Activated CD8-positive, alpha-beta T cell treated with anti-CD3 and anti-CD28 coated beads for 36 hours (primary cell): ENCODE results near the gene MRM2. TPM values are rescaled to one million over a fixed set of nuclear protein-coding genes. Genes with fewer than 3 reads are reported as not detected.

Experiments used
- ATAC-seq: fragments of 200-7000 bp; cut with Tn5 transposase; one replicate; pipeline ENCODE4 v1.10.0; 2021; ENCODE audit warnings: mild to moderate bottlenecking, moderate library complexity
- CTCF ChIA-PET: fragments of 350-600 bp; sonication (Branson Sonifier 250); formaldehyde crosslinking; loops from one replicate; lab custom pipeline; 2021; ENCODE audit warnings: antibody characterized with exemption; lab: Charles Lee
- POLR2A ChIA-PET: fragments of 350-600 bp; sonication (Branson Sonifier 250); formaldehyde crosslinking; loops from one replicate; lab custom pipeline; 2021; ENCODE audit warnings: antibody characterized with exemption; lab: Charles Lee
- DNase-seq: peaks from one replicate; pipeline ENCODE4 v3.0.0-alpha.2; 2020
- H3K27ac Mint-ChIP-seq: one replicate; pipeline ENCODE4 v1.8.0; 2021; ENCODE audit warnings: mild to moderate bottlenecking, mixed read lengths
- H3K27me3 Mint-ChIP-seq: one replicate; pipeline ENCODE4 v1.8.0; 2021; ENCODE audit warnings: mixed read lengths
- H3K36me3 Mint-ChIP-seq: one replicate; pipeline ENCODE4 v1.8.0; 2021; ENCODE audit warnings: low read depth, mixed read lengths
- H3K4me1 Mint-ChIP-seq: one replicate; pipeline ENCODE4 v1.8.0; 2021; ENCODE audit warnings: low read depth, mixed read lengths
- H3K4me3 Mint-ChIP-seq: one replicate; pipeline ENCODE4 v1.8.0; 2021; ENCODE audit warnings: mild to moderate bottlenecking, moderate library complexity, mixed read lengths
- H3K9me3 Mint-ChIP-seq: one replicate; pipeline ENCODE4 v1.8.0; 2021; ENCODE audit warnings: mixed read lengths
- intact Hi-C: fragments of 100-400 bp; cut with micrococcal nuclease; formaldehyde crosslinking; loops from one replicate; pipeline ENCODE4 v1.10.0; 2022
- total RNA-seq, 2 experiments: library from RNA; stranded (reverse); gene quantifications; one replicate each; pipeline ENCODE4 v1.2.3, GENCODE V29; 2021
- TF ChIP-seq, protein P1 (sequence below): fragments of 200-600 bp; IDR thresholded peaks from one replicate; pipeline ENCODE4 v1.8.0; 2022; ENCODE audit warnings: antibody characterized with exemption, mild to moderate bottlenecking

The MRM2 gene
- total RNA-seq, 2 experiments from 2014 or later = 30.3 to 31.9 TPM

DNA sequence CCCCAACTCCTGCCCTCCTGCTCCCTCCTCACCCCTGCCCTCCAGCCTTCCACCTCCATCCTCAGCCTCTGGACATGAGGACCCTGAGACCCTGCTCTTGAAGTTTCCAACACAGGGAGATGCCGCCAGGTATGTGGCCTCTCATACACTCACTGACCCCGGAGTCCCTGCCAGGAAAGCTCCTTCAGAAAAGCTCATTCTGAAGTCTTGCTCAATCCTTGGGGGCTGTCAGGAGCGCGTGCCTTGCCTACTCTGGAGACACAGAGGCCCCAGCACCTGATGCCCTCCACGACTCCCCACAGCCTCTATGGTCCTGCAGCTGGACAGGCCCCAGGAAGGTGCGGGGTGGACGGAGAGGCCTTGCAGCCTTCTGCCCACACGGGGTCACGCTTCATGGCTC is 11.0 kb upstream of the MRM2 start:
- ChIA-PET POLR2A (interaction anchor here (1.8 kb wide), 1 partner anchor 8 kb away, joined by 4 read pairs; no protein-coding TSS in a partner anchor), CTCF (no interaction called here)
- intact Hi-C loops = no loop called here
- TF ChIP-seq, protein P1, sequence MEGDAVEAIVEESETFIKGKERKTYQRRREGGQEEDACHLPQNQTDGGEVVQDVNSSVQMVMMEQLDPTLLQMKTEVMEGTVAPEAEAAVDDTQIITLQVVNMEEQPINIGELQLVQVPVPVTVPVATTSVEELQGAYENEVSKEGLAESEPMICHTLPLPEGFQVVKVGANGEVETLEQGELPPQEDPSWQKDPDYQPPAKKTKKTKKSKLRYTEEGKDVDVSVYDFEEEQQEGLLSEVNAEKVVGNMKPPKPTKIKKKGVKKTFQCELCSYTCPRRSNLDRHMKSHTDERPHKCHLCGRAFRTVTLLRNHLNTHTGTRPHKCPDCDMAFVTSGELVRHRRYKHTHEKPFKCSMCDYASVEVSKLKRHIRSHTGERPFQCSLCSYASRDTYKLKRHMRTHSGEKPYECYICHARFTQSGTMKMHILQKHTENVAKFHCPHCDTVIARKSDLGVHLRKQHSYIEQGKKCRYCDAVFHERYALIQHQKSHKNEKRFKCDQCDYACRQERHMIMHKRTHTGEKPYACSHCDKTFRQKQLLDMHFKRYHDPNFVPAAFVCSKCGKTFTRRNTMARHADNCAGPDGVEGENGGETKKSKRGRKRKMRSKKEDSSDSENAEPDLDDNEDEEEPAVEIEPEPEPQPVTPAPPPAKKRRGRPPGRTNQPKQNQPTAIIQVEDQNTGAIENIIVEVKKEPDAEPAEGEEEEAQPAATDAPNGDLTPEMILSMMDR = no peak
- Mint-ChIP-seq H3K4me1 (peaks cover 25% of the 10 kb centered on the region), H3K4me3 (no peak overlapping the region), H3K36me3 (peaks cover 16% of the 10 kb centered on the region), H3K27me3 (no peaks in the 10 kb centered on the region), H3K9me3 (no peaks in the 10 kb centered on the region), H3K27ac (no peak overlapping the region)
- no peak for DNase-seq
- ATAC-seq = no peak

DNA sequence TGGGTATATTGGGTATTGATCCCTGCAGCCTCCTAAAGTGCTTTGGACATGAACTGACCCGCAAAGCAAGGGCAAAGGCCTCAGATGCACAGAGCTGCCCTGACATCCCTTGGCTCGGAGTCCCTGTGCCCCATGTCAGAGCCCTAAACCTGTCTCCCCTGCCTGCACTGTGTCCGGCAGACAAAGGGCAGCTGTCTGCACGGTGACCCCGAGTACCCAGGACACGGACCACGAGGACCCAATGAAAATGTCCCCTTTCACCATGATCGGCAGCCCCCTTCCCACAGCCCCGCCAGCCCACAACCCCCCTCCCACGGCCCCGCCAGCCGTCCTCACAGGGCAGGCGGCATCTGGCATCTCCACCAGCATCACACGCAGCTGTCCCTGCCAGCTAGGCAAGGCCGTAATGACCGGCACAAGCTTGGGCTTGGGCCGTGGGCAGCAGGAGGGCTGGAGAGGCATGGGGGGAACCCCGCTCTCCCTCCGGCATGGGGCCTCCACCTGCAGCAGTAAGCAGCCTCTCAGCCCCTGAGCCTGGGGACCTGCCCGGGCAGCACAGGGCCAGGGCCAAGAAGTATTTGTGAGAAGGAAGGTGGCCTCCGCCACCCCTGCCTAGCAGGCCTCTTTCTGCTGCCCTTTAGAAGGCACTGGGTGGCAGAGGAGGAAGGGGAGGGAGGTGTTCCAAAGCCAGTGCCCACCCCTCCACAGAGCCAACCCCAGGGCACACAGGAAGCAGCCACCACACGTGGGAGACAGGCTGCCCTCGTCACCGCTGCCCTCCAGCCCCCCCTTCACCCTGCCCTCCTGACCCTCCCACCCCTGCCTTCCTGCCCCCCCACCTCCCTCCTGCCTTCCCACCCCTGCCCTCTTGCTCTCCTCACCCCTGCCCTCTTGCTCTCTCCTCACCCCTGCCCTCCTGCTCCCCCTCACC is 10.1 kb upstream of the MRM2 start:
- ATAC-seq = peak; percentile 73
- Mint-ChIP-seq H3K9me3 (no peaks in the 10 kb centered on the region), H3K36me3 (peaks cover 16% of the 10 kb centered on the region), H3K4me1 (peaks cover 25% of the 10 kb centered on the region), H3K27me3 (no peaks in the 10 kb centered on the region), H3K4me3 (no peak overlapping the region), H3K27ac (peak overlapping the region; percentile 34)
- CTCF ChIA-PET = no interaction called here
- TF ChIP-seq, protein P1 = no peak
- DNase-seq = peak; percentile 55
- POLR2A ChIA-PET = interaction anchor here (0.7 to 1.3 kb wide), 2 partner anchors 10 to 102 kb away, joined by 4 read pairs; partner anchors contain the start of genes EIF3B, MRM2 and NUDT1
- intact Hi-C loops = no loop called here

DNA sequence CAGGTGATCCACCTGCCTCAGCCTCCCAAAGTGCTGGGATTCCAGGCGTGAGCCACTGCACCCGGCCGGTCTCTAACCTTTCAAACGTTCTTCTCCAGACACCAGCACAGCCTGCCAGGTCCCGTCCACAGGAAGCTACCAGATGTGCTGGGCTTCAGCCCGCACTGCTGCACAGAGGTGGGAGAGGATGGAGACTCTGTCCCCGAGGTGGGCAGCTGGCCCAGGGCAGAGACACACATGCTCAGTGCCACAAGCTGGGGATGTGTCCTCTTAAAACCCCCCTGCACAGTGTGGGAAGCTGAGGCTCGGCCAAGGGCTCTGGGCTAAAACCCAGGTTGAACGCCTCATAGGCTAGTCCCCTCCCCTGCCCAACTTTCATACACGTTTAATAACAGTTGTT is 9.4 kb upstream of the MRM2 start:
- ATAC-seq (no peak), DNase-seq (no peak)
- no peaks in the 10 kb centered on the region for H3K27me3 Mint-ChIP-seq
- no peak overlapping the region for H3K27ac Mint-ChIP-seq
- intact Hi-C loops = no loop called here
- no peaks in the 10 kb centered on the region for H3K9me3 Mint-ChIP-seq
- peaks cover 25% of the 10 kb centered on the region for H3K4me1 Mint-ChIP-seq
- peaks cover 16% of the 10 kb centered on the region for H3K36me3 Mint-ChIP-seq
- ChIA-PET POLR2A (interaction anchor here (0.7 to 1.3 kb wide), 2 partner anchors 9 to 103 kb away, joined by 4 read pairs; partner anchors contain the start of genes EIF3B, MRM2 and NUDT1), CTCF (no interaction called here)
- TF ChIP-seq, protein P1 = no peak
- H3K4me3 Mint-ChIP-seq = no peak overlapping the region

DNA sequence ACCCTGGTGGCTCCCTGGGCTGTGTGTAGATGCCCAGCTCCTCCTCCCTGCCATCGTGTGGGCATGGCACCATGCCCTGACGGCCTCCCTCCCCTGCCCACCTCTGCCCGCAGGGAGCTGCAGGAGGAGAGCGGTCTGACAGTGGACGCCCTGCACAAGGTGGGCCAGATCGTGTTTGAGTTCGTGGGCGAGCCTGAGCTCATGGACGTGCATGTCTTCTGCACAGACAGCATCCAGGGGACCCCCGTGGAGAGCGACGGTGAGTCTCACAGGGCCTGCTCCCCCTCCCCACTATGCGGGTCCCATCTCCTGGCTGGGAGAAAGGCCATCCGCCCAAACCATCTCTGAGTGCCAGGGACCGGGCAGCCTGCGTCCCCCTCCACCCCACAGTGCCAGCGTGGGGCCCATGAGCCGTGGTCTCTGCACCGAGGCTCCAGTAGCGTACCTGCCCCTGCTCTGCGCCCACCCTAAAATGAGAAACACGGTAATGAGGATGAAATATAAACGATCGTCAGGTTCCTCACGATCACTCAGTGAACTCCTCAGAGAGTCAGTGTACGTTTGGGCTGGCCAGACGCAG is 7.8 kb upstream of the MRM2 start:
- Mint-ChIP-seq H3K36me3 (peaks cover 18% of the 10 kb centered on the region), H3K27me3 (no peaks in the 10 kb centered on the region), H3K4me3 (no peak overlapping the region), H3K9me3 (no peaks in the 10 kb centered on the region), H3K4me1 (peaks cover 24% of the 10 kb centered on the region), H3K27ac (no peak overlapping the region)
- ChIA-PET CTCF (interaction anchor here (2.9 kb wide), 1 partner anchor 98 kb away, joined by 13 read pairs; no protein-coding TSS in a partner anchor), POLR2A (interaction anchor here (0.6 kb wide), 1 partner anchor 42 kb away, joined by 5 read pairs; no protein-coding TSS in a partner anchor)
- DNase-seq (no peak), ATAC-seq (no peak)
- TF ChIP-seq, protein P1 = no peak
- intact Hi-C loops = no loop called here
